Tibial nerve (tissue), 4 donors: ENCODE data around the gene CUL9. TPM values are rescaled to one million over a fixed set of nuclear protein-coding genes. Genes with fewer than 3 reads are reported as not detected.

Source experiments
- DNase-seq, 2 donors: peaks; one replicate each; pipeline ENCODE4 v3.0.0-alpha.2; 2019; ENCODE audit warnings: low spot score in 2 of 2
- H3K27ac ChIP-seq, 4 donors: fragments of 200-600 bp; sonication (generic) in 3 of 4; one replicate each; pipeline ENCODE4 v1.5.1; 2017 to 2019; ENCODE audit warnings: mild to moderate bottlenecking in 1 of 4
- H3K27me3 ChIP-seq, 2 donors: fragments of 200-600 bp; sonication (generic) in 1 of 2; one replicate each; pipeline versions ENCODE4 v1.5.1 to v1.6.0; 2017 to 2019
- H3K36me3 ChIP-seq, 3 donors: fragments of 200-600 bp; sonication (generic); one replicate each; pipeline ENCODE4 v1.5.1; 2018 to 2019
- H3K4me1 ChIP-seq, 4 donors: fragments of 200-600 bp; sonication (generic) in 3 of 4; one replicate each; pipeline ENCODE4 v1.5.1; 2017 to 2019
- H3K4me3 ChIP-seq, 4 donors: fragments of 200-600 bp; sonication (generic) in 3 of 4; one replicate each; pipeline ENCODE4 v1.5.1; 2017 to 2019; ENCODE audit warnings: mild to moderate bottlenecking in 1 of 4, moderate library complexity in 1 of 4
- H3K9me3 ChIP-seq, 4 donors: fragments of 200-600 bp; sonication (generic) in 3 of 4; one replicate each; pipeline ENCODE4 v1.5.1; 2017 to 2019
- CTCF ChIP-seq, 5 experiments: fragments of 200-600 bp in 3 of 5; fragments of 450-650 bp in 2 of 5; sonication (generic) in 3 of 5; IDR thresholded peaks; one replicate each; pipeline ENCODE4 v1.5.1; 2016 to 2019; ENCODE audit warnings: antibody characterized with exemption in 5 of 5, mild to moderate bottlenecking in 3 of 5, moderate library complexity in 2 of 5
- EP300 ChIP-seq, 2 donors: sonication (generic); formaldehyde crosslinking; IDR thresholded peaks; one replicate each; pipeline ENCODE4 v1.6.1; 2017; ENCODE audit warnings: antibody characterized with exemption in 2 of 2, mild to moderate bottlenecking in 1 of 2
- POLR2A ChIP-seq, 2 donors: fragments of 450-650 bp; IDR thresholded peaks; one replicate each; pipeline ENCODE4 v1.6.1; 2017; ENCODE audit warnings: antibody characterized with exemption in 2 of 2, mild to moderate bottlenecking in 2 of 2, moderate library complexity in 2 of 2
- WGBS, 2 donors: methylation state at CpG; one replicate each; pipeline ENCODE4 v1.1.5; 2018; 5-methylcytosine and 5-hydroxymethylcytosine counted together
- total RNA-seq, 4 donors: library from RNA; depleted of rRNA; stranded (reverse); fragments of >200 nt; gene quantifications; one replicate each; pipeline ENCODE4 v1.1.0, GENCODE V29; 2016

The CUL9 gene
- total RNA-seq, 4 donors from 2014 or later, result 47.9 to 76.2 (median 49.3) TPM

DNA sequence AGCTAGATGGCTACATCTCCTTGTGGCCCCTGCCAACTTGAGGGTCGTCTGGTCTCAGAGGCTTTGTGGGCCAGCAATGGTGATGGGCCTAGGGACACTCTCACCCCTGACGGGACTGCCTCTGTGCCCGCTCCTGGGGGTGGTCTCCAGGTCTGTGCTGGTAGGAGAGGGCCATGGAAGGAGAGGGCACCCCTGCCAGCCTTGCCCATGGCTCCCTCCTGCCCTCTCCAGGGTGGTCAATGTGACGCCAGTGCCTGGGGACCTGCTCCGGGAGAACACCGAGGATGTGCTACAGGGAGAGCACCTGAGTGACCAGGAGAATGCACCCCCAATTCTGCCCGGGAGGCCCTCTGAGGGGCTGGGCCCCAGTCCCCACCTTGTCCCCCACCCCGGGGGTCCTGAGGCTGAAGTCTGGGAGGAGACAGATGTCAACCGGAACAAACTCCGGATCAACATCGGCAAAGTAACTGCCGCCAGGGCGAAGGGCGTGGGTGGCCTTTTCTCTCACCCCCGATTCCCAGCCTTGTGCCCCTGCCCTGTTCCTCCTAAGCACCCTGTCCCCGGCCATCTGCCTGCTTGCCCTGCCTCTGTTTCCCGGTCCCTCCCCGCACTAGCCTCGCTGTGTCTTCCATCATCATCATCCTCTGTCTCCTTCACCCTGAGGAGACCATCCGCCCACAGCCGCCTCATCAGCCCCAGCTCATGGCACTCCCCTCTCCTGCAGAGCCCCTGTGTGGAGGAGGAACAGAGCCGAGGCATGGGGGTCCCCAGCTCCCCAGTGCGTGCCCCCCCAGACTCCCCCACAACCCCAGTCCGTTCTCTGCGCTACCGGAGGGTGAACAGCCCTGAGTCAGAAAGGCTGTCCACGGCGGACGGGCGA, 77.1 kb downstream of the CUL9 start:
- no peaks in the 10 kb centered on the region for H3K9me3 ChIP-seq
- H3K36me3 ChIP-seq, result no peaks in the 10 kb centered on the region
- no peak overlapping the region for H3K4me3 ChIP-seq
- TF ChIP-seq CTCF (IDR thresholded peaks at IDR 0.05) (no peak), EP300 (IDR thresholded peaks at IDR 0.05) (no peak), POLR2A (IDR thresholded peaks at IDR 0.05) (no peak)
- H3K27me3 ChIP-seq, result peaks cover 0 to 16% of the 10 kb centered on the region in 2 donors
- H3K27ac ChIP-seq, result no peak overlapping the region
- 88 to 90% methylated on average over 30 of the region's 30 CpGs for WGBS, 2 donors
- DNase-seq, result no peak
- no peaks in the 10 kb centered on the region for H3K4me1 ChIP-seq

- H3K4me1 ChIP-seq, result no peaks in the 10 kb centered on the region
- no peaks in the 10 kb centered on the region for H3K36me3 ChIP-seq
- H3K9me3 ChIP-seq, result no peaks in the 10 kb centered on the region
- peaks cover 0 to 10% of the 10 kb centered on the region in 2 donors for H3K27me3 ChIP-seq
- WGBS, 2 donors, result 55 to 68% methylated on average over 4 of the region's 4 CpGs
- H3K27ac ChIP-seq, result no peak overlapping the region
- DNase-seq, result no peak
- no peak for TF ChIP-seq EP300 (IDR thresholded peaks at IDR 0.05)
- TF ChIP-seq CTCF (IDR thresholded peaks at IDR 0.05), result no peak
- no peak overlapping the region for H3K4me3 ChIP-seq
Observed at GRCh38 chr6:43260791-43261190, 78.8 kb downstream of the CUL9 start.

- H3K4me1 ChIP-seq, result no peaks in the 10 kb centered on the region
- no peaks in the 10 kb centered on the region for H3K9me3 ChIP-seq
- 80 to 81% methylated on average over 5 of the region's 5 CpGs for WGBS, 2 donors
- H3K36me3 ChIP-seq, result no peaks in the 10 kb centered on the region
- H3K27ac ChIP-seq, result no peak overlapping the region
- H3K27me3 ChIP-seq, result peaks cover 0 to 10% of the 10 kb centered on the region in 2 donors
- TF ChIP-seq CTCF (IDR thresholded peaks at IDR 0.05), result no peak
- TF ChIP-seq POLR2A (IDR thresholded peaks at IDR 0.05), result no peak
- no peak for TF ChIP-seq EP300 (IDR thresholded peaks at IDR 0.05)
- no peak for DNase-seq
- H3K4me3 ChIP-seq, result no peak overlapping the region
Observed at GRCh38 chr6:43261198-43261597, 79.2 kb downstream of the CUL9 start.

DNA sequence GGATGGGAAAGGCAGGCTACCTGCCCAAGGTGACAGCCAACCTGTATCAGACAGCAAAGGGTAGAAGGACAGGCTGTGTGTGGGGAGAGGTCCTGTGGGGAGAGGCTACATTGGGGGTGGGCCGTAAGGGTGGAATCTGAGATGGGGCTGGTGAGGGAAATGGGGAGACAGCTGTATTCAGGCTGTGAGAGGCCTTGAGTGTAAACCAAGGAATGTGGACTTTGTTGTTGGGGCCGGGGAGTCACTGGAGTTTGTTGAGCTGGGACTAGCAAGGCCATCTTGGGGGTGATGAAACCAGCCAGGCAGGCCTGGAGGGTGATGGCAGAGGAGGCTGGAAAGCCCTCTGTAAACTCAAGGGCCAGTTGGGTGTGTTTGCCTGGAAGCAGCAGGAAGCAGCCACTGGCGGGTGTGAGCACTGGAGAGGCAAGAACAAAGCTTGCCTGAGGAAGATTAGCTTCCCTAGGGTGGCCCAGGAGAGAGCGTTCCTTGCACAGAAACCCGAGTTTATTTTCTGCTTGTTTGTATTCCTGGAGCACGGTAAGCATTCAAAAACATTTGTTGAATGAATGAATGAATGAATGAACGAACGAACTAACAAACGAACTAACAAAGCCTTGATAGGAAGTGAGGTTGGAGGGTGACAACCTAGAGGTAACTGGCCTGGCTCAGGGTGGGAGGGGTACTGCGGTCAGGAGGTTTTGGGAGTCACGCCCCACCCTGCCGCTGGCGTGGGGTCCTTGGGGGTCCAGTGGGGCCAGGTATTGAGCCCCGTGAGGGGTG, 80.2 kb downstream of the CUL9 start:
- WGBS, 2 donors, result 76 to 78% methylated on average over 14 of the region's 14 CpGs

More for the DNA sequence above, 80.2 kb downstream of the CUL9 start:
- H3K36me3 ChIP-seq, result no peaks in the 10 kb centered on the region
- TF ChIP-seq CTCF (IDR thresholded peaks at IDR 0.05) (no peak), POLR2A (IDR thresholded peaks at IDR 0.05) (no peak), EP300 (IDR thresholded peaks at IDR 0.05) (no peak)
- H3K4me3 ChIP-seq, result no peak overlapping the region
- H3K9me3 ChIP-seq, result no peaks in the 10 kb centered on the region
- no peak overlapping the region for H3K27ac ChIP-seq
- peaks cover 0 to 10% of the 10 kb centered on the region in 2 donors for H3K27me3 ChIP-seq
- no peaks in the 10 kb centered on the region for H3K4me1 ChIP-seq
- DNase-seq, result no peak
